Activated CD4-positive, alpha-beta T cell treated with anti-CD3 and anti-CD28 coated beads, Interleukin-2, Interleukin-6, amounts not matched to agents 100 ng/mL and 50 ng/mL, durations not matched to agents 16 hours and 8 hours (primary cell): ENCODE measurements around the gene FAAP20.
"Not testable (repeated sequence)": the region's sequence is repeated elsewhere in the genome, so short reads cannot be mapped to it uniquely, and the experiment has no call there.

Source experiments
- DNase-seq: peaks from one replicate; pipeline ENCODE4 v3.0.0-alpha.2; 2020

Gene FAAP20

DNA sequence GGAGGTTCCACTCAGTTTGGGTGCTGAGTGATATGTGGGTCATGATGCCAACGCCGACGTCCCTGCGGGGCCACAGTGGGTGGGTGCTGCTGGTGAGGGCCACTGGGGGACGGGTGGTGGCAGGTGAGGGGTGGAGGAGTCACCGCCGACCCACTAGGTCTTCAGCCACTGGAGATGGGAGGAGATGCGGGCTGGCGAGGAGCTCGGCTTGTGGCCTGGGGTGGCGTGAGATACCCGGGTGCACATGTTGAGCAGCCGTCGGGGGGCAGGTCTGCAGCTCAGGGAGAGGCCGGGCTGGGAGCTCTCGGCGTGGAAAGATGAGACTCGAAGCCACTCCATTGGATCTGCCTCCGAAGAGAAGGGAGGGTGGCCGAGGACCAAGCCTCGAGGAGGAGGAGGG is 40.5 kb downstream of the FAAP20 start:
- no peak for DNase-seq

- no peak for DNase-seq
Measured at GRCh38 chr1:2152954-2153353, 41.6 kb downstream of the FAAP20 start.

DNA sequence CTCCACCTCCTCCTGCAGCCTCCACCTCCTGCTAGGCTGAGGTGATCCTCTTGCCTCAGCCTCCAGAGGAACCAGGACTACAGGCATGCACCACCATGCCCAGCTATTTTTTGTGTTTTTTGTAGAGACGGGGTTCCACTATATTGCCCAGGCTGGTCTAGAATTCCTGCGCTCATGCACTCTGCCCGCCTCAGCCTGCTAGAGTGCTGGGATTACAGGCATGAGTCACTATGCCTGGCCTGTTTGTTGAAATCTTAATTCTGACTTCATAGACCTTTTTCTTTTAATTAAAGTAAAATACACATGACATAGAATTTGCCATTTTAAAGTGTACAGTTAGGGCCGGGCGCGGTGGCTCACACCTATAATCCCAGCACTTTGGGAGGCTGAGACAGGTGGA is 42.7 kb downstream of the FAAP20 start:
- no peak for DNase-seq

GRCh38 chr1:2151252-2151651 is 43.3 kb downstream of the FAAP20 start:
- DNase-seq: no peak

GRCh38 chr1:2150801-2151200 is 43.8 kb downstream of the FAAP20 start:
- no peak for DNase-seq

- peak; percentile 72 for DNase-seq
Measured at GRCh38 chr1:2148691-2149090, 45.9 kb downstream of the FAAP20 start.

GRCh38 chr1:2147869-2148268 is 46.7 kb downstream of the FAAP20 start:
- not testable (repeated sequence) for DNase-seq

DNA sequence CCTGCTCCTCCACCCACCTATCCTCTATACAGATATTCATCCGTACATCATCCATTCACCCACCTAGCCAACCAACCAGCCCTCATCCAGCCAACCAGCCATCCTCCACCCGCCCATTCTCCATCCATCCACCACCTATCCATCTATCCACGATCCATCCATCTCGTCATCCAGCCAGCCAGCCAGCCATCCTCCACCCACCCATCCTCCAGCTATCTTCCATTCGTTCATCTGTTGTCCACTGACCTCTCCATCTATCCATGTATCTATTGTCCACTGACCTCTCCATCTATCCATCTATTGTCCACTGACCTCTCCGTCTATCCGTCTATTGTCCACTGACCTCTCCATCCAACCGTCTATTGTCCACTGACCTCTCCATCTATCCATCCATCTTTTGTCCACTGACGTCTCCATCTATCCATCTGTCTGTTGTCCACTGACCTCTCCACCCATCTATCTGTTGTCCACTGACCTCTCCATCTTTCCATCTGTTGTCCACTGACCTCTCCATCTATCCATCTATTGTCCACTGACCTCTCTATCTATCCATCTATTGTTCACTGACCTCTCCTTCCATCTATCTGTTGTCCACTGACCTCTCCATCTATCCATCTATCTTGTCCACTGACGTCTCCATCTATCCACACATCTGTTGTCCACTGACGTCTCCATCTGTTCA is 47.6 kb downstream of the FAAP20 start:
- DNase-seq: no peak

DNA sequence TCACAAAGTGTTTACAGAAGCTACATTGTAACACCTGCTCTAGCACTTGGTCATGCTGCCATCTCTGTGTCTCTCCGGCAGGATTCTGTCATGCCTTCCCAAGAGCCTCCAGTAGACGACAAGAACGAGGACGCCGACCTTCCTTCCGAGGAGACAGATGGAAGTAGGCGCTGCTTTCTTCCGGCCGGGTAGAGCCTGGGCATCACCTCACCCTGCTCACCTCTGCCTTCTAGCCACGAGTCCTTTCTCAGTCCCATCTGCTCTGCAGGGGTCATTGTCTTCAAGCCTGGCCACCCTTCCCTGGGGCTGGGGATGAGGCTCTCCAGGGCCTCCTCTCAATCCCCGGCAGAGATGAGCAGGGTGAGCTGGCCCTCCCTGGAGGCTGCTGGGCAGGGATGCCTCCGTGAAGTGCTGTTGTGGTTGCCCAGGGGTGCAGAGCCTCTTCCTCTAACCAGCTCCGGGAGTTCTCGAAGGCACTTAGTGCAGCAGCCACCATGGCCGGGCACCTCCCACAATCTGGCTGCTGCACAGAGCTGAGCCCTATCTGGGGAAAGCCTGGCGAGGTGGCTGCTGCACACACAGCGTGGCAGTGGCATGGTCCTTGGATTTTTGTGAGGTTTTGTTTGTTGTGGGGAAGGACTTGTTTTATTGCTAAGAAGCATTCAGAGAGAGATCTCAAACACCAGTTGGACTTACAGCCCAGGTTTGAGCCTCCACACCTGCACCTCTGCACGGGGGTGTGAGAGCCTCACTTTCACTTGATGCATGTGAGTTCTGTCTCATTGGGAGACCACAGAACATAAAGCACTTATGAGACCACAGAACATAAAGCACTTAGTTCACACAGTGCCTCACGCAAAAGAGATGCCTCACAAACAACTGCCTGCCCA is 48.4 kb downstream of the FAAP20 start:
- no peak for DNase-seq

GRCh38 chr1:2144501-2145090 is 50.0 kb downstream of the FAAP20 start:
- no peak for DNase-seq

DNA sequence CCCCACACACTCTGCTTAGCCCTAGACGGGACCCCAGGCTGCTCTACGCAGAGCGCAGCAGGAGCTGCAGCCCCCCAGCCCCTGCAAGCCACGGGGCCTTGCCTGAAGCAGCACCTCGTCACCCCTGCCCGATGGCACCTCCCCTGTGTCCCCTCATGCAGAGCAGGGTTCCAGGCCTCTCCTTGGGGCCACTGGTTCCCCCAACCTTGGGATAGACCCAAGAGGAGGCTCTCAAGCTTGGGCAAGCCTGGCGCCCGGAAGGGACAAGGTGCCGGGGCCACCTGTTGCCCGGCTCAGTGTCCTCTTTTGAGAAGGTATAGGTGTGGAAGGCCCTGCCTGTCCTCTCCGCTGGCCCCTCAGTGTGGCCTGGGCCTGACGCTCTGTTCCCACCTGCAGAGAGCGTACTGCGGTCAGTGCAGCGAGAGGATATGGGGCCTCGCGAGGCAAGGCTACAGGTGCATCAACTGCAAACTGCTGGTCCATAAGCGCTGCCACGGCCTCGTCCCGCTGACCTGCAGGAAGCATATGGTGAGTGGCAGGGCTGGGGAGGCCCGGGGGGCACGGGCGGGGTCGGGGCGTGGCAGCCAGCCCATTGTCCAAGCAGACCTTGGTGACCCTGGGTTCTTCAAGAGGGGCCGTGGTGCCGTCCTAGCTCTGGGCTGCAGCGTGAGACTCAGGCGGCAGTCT is 50.6 kb downstream of the FAAP20 start:
- DNase-seq: no peak

GRCh38 chr1:2141025-2141424 is 53.5 kb downstream of the FAAP20 start:
- no peak for DNase-seq
